B cell (primary cell): ENCODE results near the gene DHRS12. TPM values are rescaled to one million over a fixed set of nuclear protein-coding genes. Genes with fewer than 3 reads are reported as not detected.

Source experiments
- ATAC-seq: fragments of 200-7000 bp; cut with Tn5 transposase; one replicate; pipeline ENCODE4 v1.10.0; 2021; ENCODE audit warnings: low read depth, mild to moderate bottlenecking, moderate number of reproducible peaks, moderate library complexity
- CTCF ChIA-PET: fragments of 350-600 bp; sonication (Branson Sonifier 250); formaldehyde crosslinking; loops from one replicate; lab custom pipeline; 2021; ENCODE audit warnings: antibody characterized with exemption, inconsistent platforms; lab: Charles Lee
- POLR2A ChIA-PET: fragments of 350-600 bp; sonication (Branson Sonifier 250); formaldehyde crosslinking; loops from one replicate; lab custom pipeline; 2021; ENCODE audit warnings: antibody characterized with exemption; lab: Charles Lee
- DNase-seq: peaks from one replicate; pipeline ENCODE4 v3.0.0; 2013
- H2AFZ ChIP-seq: 2 replicates; pipeline ENCODE4 v1.6.1; 2012; ENCODE audit warnings: mild to moderate bottlenecking, low read depth, low read length; ENCODE audit not compliant: insufficient read depth, poor library complexity, severe bottlenecking
- H3K27ac ChIP-seq, 2 donors: 1 replicate in 1 of 2; 2 replicates in 1 of 2; pipeline ENCODE4 v1.5.1; 2012 to 2013; ENCODE audit warnings: low read length in 2 of 2, mild to moderate bottlenecking in 2 of 2, moderate library complexity in 1 of 2
- H3K27me3 ChIP-seq, 4 experiments: fragments of 200-600 bp in 1 of 4; sonication (generic) in 1 of 4; replicated peaks in 1 of 4; 1 replicate in 2 of 4; 2 replicates in 2 of 4; pipeline versions ENCODE4 v1.6.1 to v1.7.0; 2013 to 2016; ENCODE audit warnings: low read length in 3 of 4, mild to moderate bottlenecking in 2 of 4, mixed read lengths in 1 of 4, moderate library complexity in 1 of 4; ENCODE audit not compliant: insufficient read depth in 4 of 4, control insufficient read depth in 3 of 4; ENCODE audit errors: control extremely low read depth in 1 of 4
- H3K36me3 ChIP-seq, 2 experiments: replicated peaks in 1 of 2; 1 replicate in 1 of 2; 2 replicates in 1 of 2; pipeline versions ENCODE4 v1.6.1 to v1.7.1; 2013; ENCODE audit warnings: low read length in 1 of 2; ENCODE audit not compliant: insufficient read depth in 2 of 2, control insufficient read depth in 1 of 2; ENCODE audit errors: control extremely low read depth in 1 of 2, extremely low read depth in 1 of 2
- H3K4me1 ChIP-seq, 2 donors: fragments of 200-600 bp in 1 of 2; sonication (generic) in 1 of 2; 1 replicate in 1 of 2; 2 replicates in 1 of 2; pipeline versions ENCODE4 v1.5.1 to v1.6.1; 2013 to 2017; ENCODE audit warnings: low read length in 2 of 2; ENCODE audit not compliant: control insufficient read depth in 2 of 2, insufficient read depth in 2 of 2
- H3K4me2 ChIP-seq: replicated peaks from 2 replicates; pipeline ENCODE3; 2012; ENCODE audit warnings: mild to moderate bottlenecking, low read depth, low read length; ENCODE audit not compliant: poor library complexity, severe bottlenecking
- H3K4me3 ChIP-seq, 5 experiments: fragments of 200-600 bp in 1 of 5; sonication (generic) in 1 of 5; 1 replicate in 3 of 5; 2 replicates in 2 of 5; pipeline versions ENCODE4 v1.5.1 to v1.7.0; 2011 to 2016; ENCODE audit warnings: low read length in 4 of 5, mild to moderate bottlenecking in 4 of 5, low read depth in 2 of 5, control low read depth in 1 of 5, moderate library complexity in 1 of 5; ENCODE audit not compliant: insufficient read depth in 1 of 5; ENCODE audit errors: control extremely low read depth in 1 of 5, extremely low read depth in 1 of 5
- H3K79me2 ChIP-seq: fragments of 200-600 bp; sonication (generic); one replicate; pipeline ENCODE4 v1.6.0; 2016; ENCODE audit warnings: low read length; ENCODE audit not compliant: control insufficient read depth, insufficient read depth
- H3K9ac ChIP-seq: fragments of 200-600 bp; sonication (generic); 2 replicates; pipeline ENCODE4 v1.6.1; 2017; ENCODE audit warnings: mild to moderate bottlenecking, low read length, moderate library complexity
- H3K9me3 ChIP-seq, 3 donors: one replicate each; pipeline versions ENCODE4 v1.6.1 to v1.7.1; 2013; ENCODE audit warnings: low read length in 2 of 3; ENCODE audit not compliant: control insufficient read depth in 2 of 3, insufficient read depth in 1 of 3; ENCODE audit errors: control extremely low read depth in 1 of 3
- H4K20me1 ChIP-seq: 2 replicates; pipeline ENCODE4 v1.6.0; 2012; ENCODE audit warnings: mild to moderate bottlenecking, low read length; ENCODE audit not compliant: insufficient read depth, control insufficient read depth, poor library complexity, severe bottlenecking
- H3K27ac Mint-ChIP-seq: one replicate; pipeline ENCODE4 v1.8.0; 2021; ENCODE audit warnings: mixed read lengths
- H3K27me3 Mint-ChIP-seq: one replicate; pipeline ENCODE4 v1.8.0; 2021; ENCODE audit warnings: mixed read lengths
- H3K4me1 Mint-ChIP-seq: one replicate; pipeline ENCODE4 v1.8.0; 2021; ENCODE audit warnings: mixed read lengths
- H3K4me3 Mint-ChIP-seq: one replicate; pipeline ENCODE4 v1.8.0; 2021; ENCODE audit warnings: mixed read lengths
- H3K9me3 Mint-ChIP-seq: one replicate; pipeline ENCODE4 v1.8.0; 2022; ENCODE audit warnings: mixed read lengths; ENCODE audit not compliant: insufficient read depth
- EZH2 ChIP-seq: IDR thresholded peaks from 2 replicates; pipeline ENCODE4 v1.6.1; 2012; ENCODE audit warnings: borderline replicate concordance, low read depth, mild to moderate bottlenecking, moderate library complexity, low read length; ENCODE audit not compliant: insufficient read depth, poor library complexity, severe bottlenecking
- WGBS: methylation state at CpG from one replicate; pipeline ENCODE4 v1.1.5; 2013; ENCODE audit warnings: missing lambda C conversion rate; ENCODE audit not compliant: insufficient coverage; 5-methylcytosine and 5-hydroxymethylcytosine counted together
- intact Hi-C: fragments of 100-400 bp; cut with micrococcal nuclease; formaldehyde crosslinking; loops from one replicate; pipeline ENCODE4 v1.10.0; 2022
- polyA plus RNA-seq: library from polyadenylated mRNA; depleted of rRNA; stranded (reverse); fragments of >200 nt; gene quantifications from 2 replicates; pipeline ENCODE4 v1.2.3, GENCODE V29; 2012
- total RNA-seq, 2 donors: library from RNA; stranded (reverse); fragments of 120-200 nt in 1 of 2; gene quantifications; 1 replicate in 1 of 2; 2 replicates in 1 of 2; pipeline versions ENCODE4 v1.2.3 to v1.2.4, GENCODE V29; 2013 to 2022
- TF ChIP-seq, protein P1 (sequence below): fragments of 200-600 bp; IDR thresholded peaks from one replicate; pipeline ENCODE4 v1.8.0; 2022; ENCODE audit warnings: antibody characterized with exemption, mild to moderate bottlenecking

The DHRS12 gene
- total and polyA plus RNA-seq, 2 donors (not counting 1 experiment from before 2014, with no cell fraction given), result 12.0 to 23.2 TPM

DNA sequence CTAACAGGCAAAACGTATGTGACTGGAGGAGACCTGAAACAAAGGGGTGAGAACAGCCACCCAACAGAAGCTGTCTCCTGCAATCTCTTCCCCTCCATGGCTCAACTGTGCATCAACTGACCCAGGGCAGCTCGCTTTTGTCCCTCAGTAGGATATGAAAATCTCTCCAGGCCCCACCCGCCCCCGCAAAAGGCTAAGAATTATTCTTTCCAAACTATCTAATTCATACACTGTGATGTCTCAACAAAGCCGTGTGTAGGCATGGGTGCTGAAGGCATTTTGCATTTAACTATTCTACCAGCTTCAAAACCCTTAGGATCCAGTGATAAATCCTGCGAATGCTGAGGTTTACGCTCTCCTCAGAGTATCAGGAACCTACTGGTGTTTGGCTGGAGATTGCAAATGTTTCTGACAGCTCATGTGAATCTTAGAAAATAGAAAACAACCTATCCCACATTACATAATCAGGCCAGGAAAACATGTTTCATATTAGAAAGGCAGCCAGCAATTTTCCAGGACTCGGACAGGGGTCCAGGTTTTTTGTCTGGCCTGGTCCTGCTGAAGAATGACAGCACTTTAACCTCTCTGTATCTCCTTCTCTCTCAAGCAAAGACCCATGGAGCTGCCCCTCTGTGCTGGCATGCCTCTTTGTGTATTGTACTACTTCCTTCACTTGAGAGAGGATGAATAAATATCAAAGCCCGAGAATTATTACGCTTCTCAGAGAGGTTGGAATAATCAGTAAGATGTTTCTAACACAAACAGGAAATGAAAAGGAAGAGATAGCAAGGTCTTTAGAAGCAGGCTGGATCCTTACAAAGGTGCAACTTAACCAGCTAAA, 17.3 kb downstream of the DHRS12 start:
- H3K36me3 ChIP-seq, result no peaks in the 10 kb centered on the region
- peaks cover 7% of the 10 kb centered on the region for H3K4me1 Mint-ChIP-seq
- no peaks in the 10 kb centered on the region for H3K9me3 Mint-ChIP-seq
- no peak overlapping the region for H3K4me3 ChIP-seq
- H3K4me1 ChIP-seq, result peaks cover 0 to 5% of the 10 kb centered on the region in 2 donors
- no peak overlapping the region for H3K4me3 Mint-ChIP-seq
- no peak overlapping the region for H2AFZ ChIP-seq
- no peak overlapping the region for H3K4me2 ChIP-seq
- H3K27ac ChIP-seq, result no peak overlapping the region
- TF ChIP-seq EZH2, result no peak
- TF ChIP-seq, protein P1, sequence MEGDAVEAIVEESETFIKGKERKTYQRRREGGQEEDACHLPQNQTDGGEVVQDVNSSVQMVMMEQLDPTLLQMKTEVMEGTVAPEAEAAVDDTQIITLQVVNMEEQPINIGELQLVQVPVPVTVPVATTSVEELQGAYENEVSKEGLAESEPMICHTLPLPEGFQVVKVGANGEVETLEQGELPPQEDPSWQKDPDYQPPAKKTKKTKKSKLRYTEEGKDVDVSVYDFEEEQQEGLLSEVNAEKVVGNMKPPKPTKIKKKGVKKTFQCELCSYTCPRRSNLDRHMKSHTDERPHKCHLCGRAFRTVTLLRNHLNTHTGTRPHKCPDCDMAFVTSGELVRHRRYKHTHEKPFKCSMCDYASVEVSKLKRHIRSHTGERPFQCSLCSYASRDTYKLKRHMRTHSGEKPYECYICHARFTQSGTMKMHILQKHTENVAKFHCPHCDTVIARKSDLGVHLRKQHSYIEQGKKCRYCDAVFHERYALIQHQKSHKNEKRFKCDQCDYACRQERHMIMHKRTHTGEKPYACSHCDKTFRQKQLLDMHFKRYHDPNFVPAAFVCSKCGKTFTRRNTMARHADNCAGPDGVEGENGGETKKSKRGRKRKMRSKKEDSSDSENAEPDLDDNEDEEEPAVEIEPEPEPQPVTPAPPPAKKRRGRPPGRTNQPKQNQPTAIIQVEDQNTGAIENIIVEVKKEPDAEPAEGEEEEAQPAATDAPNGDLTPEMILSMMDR, result no peak
- no peaks in the 10 kb centered on the region for H4K20me1 ChIP-seq
- H3K79me2 ChIP-seq, result no peaks in the 10 kb centered on the region
- no peaks in the 10 kb centered on the region for H3K9me3 ChIP-seq
- H3K27me3 Mint-ChIP-seq, result no peaks in the 10 kb centered on the region
- intact Hi-C loops, result no loop called here
- no peak for ATAC-seq
- DNase-seq, result no peak
- POLR2A ChIA-PET, result no interaction called here
- no peak overlapping the region for H3K9ac ChIP-seq
- no peak overlapping the region for H3K27ac Mint-ChIP-seq
- H3K27me3 ChIP-seq, result no peaks in the 10 kb centered on the region
- 100% methylated on average over 3 of the region's 10 CpGs for WGBS
- CTCF ChIA-PET, result interaction anchor here (1.0 kb wide), 1 partner anchor 14 kb away, joined by 3 read pairs; no protein-coding TSS in a partner anchor
